ENCODE data around the gene VPREB1.
"Not testable (repeated sequence)": the region's sequence is repeated elsewhere in the genome, so short reads cannot be mapped to it uniquely, and the experiment has no call there.

GRCh38 chr22:22291129-22291806, 46.7 kb downstream of the VPREB1 start:
- TF ChIP-seq CTCF, POLR2A, POLR2AphosphoS5 (IDR thresholded peaks at IDR 0.05): not testable (repeated sequence)

Data from prostate gland (tissue), 2 donors.